Left lung (tissue), 10 donors: ENCODE results near the gene NXT1. TPM values are rescaled to one million over a fixed set of nuclear protein-coding genes. Genes with fewer than 3 reads are reported as not detected.

Experiments
- ATAC-seq: fragments of 200-7000 bp; cut with Tn5 transposase; one replicate; pipeline ENCODE4 v1.9.1; 2020; ENCODE audit warnings: moderate library complexity
- DNase-seq, 4 donors: peaks; one replicate each; pipeline ENCODE4 v3.0.0-alpha.2; 2013 to 2020
- H3K27ac ChIP-seq, 2 donors: fragments of 200-600 bp; sonication (generic) in 1 of 2; one replicate each; pipeline versions ENCODE4 v1.5.0 to v1.8.0; 2020 to 2021
- H3K27me3 ChIP-seq, 2 donors: fragments of 200-600 bp; sonication (generic) in 1 of 2; one replicate each; pipeline versions ENCODE4 v1.5.0 to v1.8.0; 2020 to 2021
- H3K36me3 ChIP-seq, 2 donors: fragments of 200-600 bp; sonication (generic) in 1 of 2; one replicate each; pipeline versions ENCODE4 v1.5.0 to v1.8.0; 2020 to 2021
- H3K4me1 ChIP-seq, 2 donors: fragments of 200-600 bp; one replicate each; pipeline ENCODE4 v1.8.0; 2021
- H3K4me3 ChIP-seq, 2 donors: fragments of 200-600 bp; sonication (generic) in 1 of 2; one replicate each; pipeline versions ENCODE4 v1.5.0 to v1.8.0; 2020 to 2021; ENCODE audit warnings: mild to moderate bottlenecking in 1 of 2
- H3K9me3 ChIP-seq, 2 donors: fragments of 200-600 bp; sonication (generic) in 1 of 2; one replicate each; pipeline versions ENCODE4 v1.5.0 to v1.8.0; 2020 to 2021
- CTCF ChIP-seq, 2 donors: fragments of 200-600 bp; sonication (generic) in 1 of 2; IDR thresholded peaks; one replicate each; pipeline versions ENCODE4 v1.5.0 to v1.8.0; 2021; ENCODE audit warnings: antibody characterized with exemption in 2 of 2
- intact Hi-C, 2 donors: fragments of 100-400 bp; cut with DNase I; formaldehyde crosslinking; loops; one replicate each; pipeline versions ENCODE4 v1.11.2 to v1.14.2; 2022
- polyA plus RNA-seq, 6 donors: library from polyadenylated mRNA; unstranded; fragments of 120-200 nt; gene quantifications; one replicate each; pipeline ENCODE4 v1.2.1, GENCODE V29; 2013; ENCODE audit not compliant: insufficient read length in 6 of 6
- total RNA-seq, 2 donors: library from RNA; stranded (reverse); fragmentation: NEBNext Ultra II Directional; extraction: Animal tissue kit (Norgen Biotek cat#: 25700); gene quantifications; one replicate each; pipeline ENCODE4 v1.2.1, GENCODE V29; 2021
- donor health status: DM: no; HTN: yes; CAD: no.
- donor health status: DM: no; HTN: no; CAD: no.

The NXT1 gene
- total and polyA plus RNA-seq, 8 donors, result 12.0 to 19.4 (median 16.2) TPM

- H3K4me3 ChIP-seq, result no peak overlapping the region
- DNase-seq, result no peak
- no peaks in the 10 kb centered on the region for H3K27me3 ChIP-seq
- no peaks in the 10 kb centered on the region for H3K9me3 ChIP-seq
- intact Hi-C loops, result loop anchor here in 1 of 2 donors (10.0 kb wide), 1 partner anchor 47 kb away; no protein-coding TSS in a partner anchor
- no peak for ATAC-seq
- H3K27ac ChIP-seq, result peak overlapping the region in 1 of 2 donors; percentile 15
- H3K4me1 ChIP-seq, result peaks cover 26 to 76% of the 10 kb centered on the region in 2 donors
- no peak for TF ChIP-seq CTCF (IDR thresholded peaks at IDR 0.05)
- H3K36me3 ChIP-seq, result peaks cover 0 to 66% of the 10 kb centered on the region in 2 donors
Measured at GRCh38 chr20:23367770-23368169, 17.2 kb downstream of the NXT1 start.

- Histone ChIP-seq H3K4me3 (no peak overlapping the region), H3K27ac (peak overlapping the region in 1 of 2 donors; percentile 15), H3K9me3 (no peaks in the 10 kb centered on the region), H3K4me1 (peaks cover 19 to 68% of the 10 kb centered on the region in 2 donors), H3K27me3 (no peaks in the 10 kb centered on the region), H3K36me3 (peaks cover 0 to 73% of the 10 kb centered on the region in 2 donors)
- no peak for DNase-seq
- TF ChIP-seq CTCF (IDR thresholded peaks at IDR 0.05), result no peak
- intact Hi-C loops, result loop anchor here in 1 of 2 donors (10.0 kb wide), 1 partner anchor 46 kb away; no protein-coding TSS in a partner anchor
- ATAC-seq, result no peak
Measured at GRCh38 chr20:23368316-23369071, 17.9 kb downstream of the NXT1 start.

GRCh38 chr20:23369072-23369823 lies 18.7 kb downstream of the NXT1 start:
- peaks cover 13 to 61% of the 10 kb centered on the region in 2 donors for H3K4me1 ChIP-seq
- peak in 1 of 4 donors; percentile 65 for DNase-seq
- no peaks in the 10 kb centered on the region for H3K27me3 ChIP-seq
- H3K4me3 ChIP-seq, result no peak overlapping the region
- ATAC-seq, result no peak
- intact Hi-C loops, result loop anchor here in 1 of 2 donors (10.0 kb wide), 1 partner anchor 46 kb away; no protein-coding TSS in a partner anchor
- H3K9me3 ChIP-seq, result no peaks in the 10 kb centered on the region
- peaks cover 0 to 80% of the 10 kb centered on the region in 2 donors for H3K36me3 ChIP-seq
- no peak for TF ChIP-seq CTCF (IDR thresholded peaks at IDR 0.05)
- H3K27ac ChIP-seq, result no peak overlapping the region

GRCh38 chr20:23370274-23370673 lies 19.7 kb downstream of the NXT1 start:
- Histone ChIP-seq H3K4me3 (no peak overlapping the region), H3K9me3 (no peaks in the 10 kb centered on the region), H3K27me3 (no peaks in the 10 kb centered on the region), H3K36me3 (peaks cover 0 to 74% of the 10 kb centered on the region in 2 donors), H3K4me1 (peaks cover 13 to 50% of the 10 kb centered on the region in 2 donors), H3K27ac (no peak overlapping the region)
- intact Hi-C loops, result no loop called here
- TF ChIP-seq CTCF (IDR thresholded peaks at IDR 0.05), result no peak
- ATAC-seq (no peak), DNase-seq (no peak)

DNA sequence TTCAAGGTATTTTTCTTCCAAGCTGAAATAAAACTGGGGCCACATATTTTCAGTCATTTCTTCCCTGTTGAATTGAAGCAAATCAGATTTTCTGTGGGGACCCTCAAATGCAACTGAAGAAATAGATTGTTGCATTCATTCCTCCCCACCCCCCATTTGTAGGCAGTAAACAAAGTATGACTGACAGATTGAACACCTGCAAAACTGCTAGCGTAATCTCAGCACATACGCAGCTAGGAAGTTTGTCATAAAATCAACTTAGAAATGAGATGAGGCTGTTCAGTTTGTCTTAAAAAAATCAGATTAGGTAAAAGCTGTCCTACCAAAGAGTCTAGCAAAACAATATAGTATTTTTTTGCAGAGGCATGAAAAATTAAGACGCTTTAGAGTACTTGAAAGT lies 20.3 kb downstream of the NXT1 start:
- Histone ChIP-seq H3K27ac (peak overlapping the region in 1 of 2 donors; percentile 39), H3K9me3 (no peaks in the 10 kb centered on the region), H3K27me3 (no peaks in the 10 kb centered on the region), H3K4me1 (peaks cover 9 to 44% of the 10 kb centered on the region in 2 donors), H3K36me3 (peaks cover under 1 to 74% of the 10 kb centered on the region in 2 donors), H3K4me3 (no peak overlapping the region)
- TF ChIP-seq CTCF (IDR thresholded peaks at IDR 0.05), result no peak
- no peak for DNase-seq
- intact Hi-C loops, result no loop called here
- no peak for ATAC-seq
